GM19035 (cell line): ENCODE data around the gene NXPH1.

Source experiments
- ATAC-seq: cut with Tn5 transposase; IDR thresholded peaks from one replicate; pipeline ENCODE4 v1.9.1; 2021; ENCODE audit not compliant: unreplicated experiment

NXPH1 gene

GRCh38 chr7:8491544-8492489 lies 58.4 kb downstream of the NXPH1 start:
- no peak for ATAC-seq

GRCh38 chr7:8499128-8499527 lies 65.7 kb downstream of the NXPH1 start:
- no peak for ATAC-seq

GRCh38 chr7:8500286-8500685 lies 66.9 kb downstream of the NXPH1 start:
- no peak for ATAC-seq

GRCh38 chr7:8507566-8507965 lies 74.2 kb downstream of the NXPH1 start:
- no peak for ATAC-seq

GRCh38 chr7:8509621-8510020 lies 76.2 kb downstream of the NXPH1 start:
- ATAC-seq: no peak

GRCh38 chr7:8511855-8512254 lies 78.4 kb downstream of the NXPH1 start:
- no peak for ATAC-seq

- no peak for ATAC-seq
These were observed 81.5 kb downstream of the NXPH1 start for GRCh38 chr7:8514781-8515519.

GRCh38 chr7:8515640-8516185 lies 82.3 kb downstream of the NXPH1 start:
- ATAC-seq: no peak

GRCh38 chr7:8516976-8517375 lies 83.6 kb downstream of the NXPH1 start:
- ATAC-seq: no peak

GRCh38 chr7:8528311-8528710 lies 94.9 kb downstream of the NXPH1 start:
- ATAC-seq: no peak

GRCh38 chr7:8531991-8532515 lies 98.6 kb downstream of the NXPH1 start:
- ATAC-seq: no peak

- ATAC-seq: peak; percentile 74
These were observed 103.0 kb downstream of the NXPH1 start for GRCh38 chr7:8536431-8536830.

- no peak for ATAC-seq
These were observed 115.6 kb downstream of the NXPH1 start for GRCh38 chr7:8549046-8549445.

- no peak for ATAC-seq
These were observed 127.1 kb downstream of the NXPH1 start for GRCh38 chr7:8560501-8560900.

- ATAC-seq: no peak
These were observed 128.0 kb downstream of the NXPH1 start for GRCh38 chr7:8561449-8561848.

GRCh38 chr7:8564281-8564680 lies 130.9 kb downstream of the NXPH1 start:
- no peak for ATAC-seq

- ATAC-seq: no peak
These were observed 132.6 kb downstream of the NXPH1 start for GRCh38 chr7:8566016-8566415.

GRCh38 chr7:8567626-8568025 lies 134.2 kb downstream of the NXPH1 start:
- no peak for ATAC-seq

- no peak for ATAC-seq
These were observed 146.3 kb downstream of the NXPH1 start for GRCh38 chr7:8579661-8580194.

- no peak for ATAC-seq
These were observed 148.4 kb downstream of the NXPH1 start for GRCh38 chr7:8581842-8582241.

GRCh38 chr7:8582728-8583127 lies 149.3 kb downstream of the NXPH1 start:
- no peak for ATAC-seq
